ENCODE data around the gene WWC1.
A peak's percentile ranks its signal among the peaks of the same experiment; 100 is the strongest.
"Not testable (repeated sequence)": the region's sequence is repeated elsewhere in the genome, so short reads cannot be mapped to it uniquely, and the experiment has no call there.

The WWC1 gene

DNA sequence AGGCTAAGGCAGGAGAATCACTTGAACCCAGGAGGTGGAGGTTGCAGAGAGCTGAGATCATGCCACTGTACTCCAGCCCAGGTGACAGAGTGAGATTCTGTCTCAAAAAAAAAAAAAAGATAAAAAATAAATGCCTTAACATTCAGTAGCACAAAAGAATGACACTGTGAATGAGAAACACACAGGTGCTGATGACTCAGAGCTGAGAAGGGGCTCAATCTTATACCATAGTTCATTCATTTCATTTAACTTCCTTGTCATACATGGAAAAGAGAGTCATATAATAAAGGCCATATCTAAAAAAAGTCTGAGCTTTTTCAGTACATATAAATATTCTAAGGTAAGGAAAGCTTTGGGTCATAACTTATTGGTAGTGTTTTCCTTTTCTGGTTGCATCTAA, 40.6 kb downstream of the WWC1 start:
- no peak for DNase-seq (ENCODE audit: low read depth in 2 of 2)

DNA sequence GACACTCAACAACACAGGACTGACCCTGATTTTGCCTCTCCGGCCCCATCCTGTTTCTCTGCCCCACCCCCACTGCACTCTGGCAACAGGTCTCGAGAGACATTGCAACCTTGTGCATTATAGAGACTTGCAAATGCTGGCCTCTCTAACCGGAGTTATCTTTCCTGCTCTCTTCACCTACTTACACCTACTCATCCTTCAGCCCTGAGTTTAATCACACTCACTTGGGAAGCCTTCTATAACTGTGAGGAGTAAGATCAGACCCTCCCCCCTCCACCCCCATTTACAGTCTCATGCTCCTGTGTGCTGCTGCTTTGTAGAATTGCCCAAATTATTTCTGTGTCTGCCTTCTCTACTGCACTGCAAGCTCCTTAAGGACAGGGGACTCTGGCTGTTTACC, 42.8 kb downstream of the WWC1 start:
- DNase-seq (ENCODE audit: low read depth in 2 of 2): no peak

DNA sequence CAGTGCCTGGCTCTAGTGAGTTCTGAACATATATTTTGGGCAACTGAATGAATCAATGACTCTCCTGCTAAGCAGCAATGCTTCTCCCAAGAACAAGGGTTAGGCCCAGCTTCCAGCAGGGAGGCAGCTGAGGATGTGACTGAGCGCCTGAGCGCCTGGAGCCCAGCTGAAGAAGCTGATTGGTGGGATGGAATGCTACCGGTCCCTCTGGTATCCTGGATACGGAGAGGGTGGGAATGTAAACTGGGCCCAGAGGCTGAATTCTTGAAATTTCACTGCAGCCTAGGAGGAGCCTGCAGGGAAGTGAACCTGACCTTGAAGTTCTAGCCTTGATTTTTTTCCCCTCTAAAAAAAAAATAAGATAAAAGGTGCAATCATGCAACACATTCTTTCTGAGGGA, 43.2 kb downstream of the WWC1 start:
- peak; percentile 57 to 68 for DNase-seq (ENCODE audit: low read depth in 2 of 2)

DNA sequence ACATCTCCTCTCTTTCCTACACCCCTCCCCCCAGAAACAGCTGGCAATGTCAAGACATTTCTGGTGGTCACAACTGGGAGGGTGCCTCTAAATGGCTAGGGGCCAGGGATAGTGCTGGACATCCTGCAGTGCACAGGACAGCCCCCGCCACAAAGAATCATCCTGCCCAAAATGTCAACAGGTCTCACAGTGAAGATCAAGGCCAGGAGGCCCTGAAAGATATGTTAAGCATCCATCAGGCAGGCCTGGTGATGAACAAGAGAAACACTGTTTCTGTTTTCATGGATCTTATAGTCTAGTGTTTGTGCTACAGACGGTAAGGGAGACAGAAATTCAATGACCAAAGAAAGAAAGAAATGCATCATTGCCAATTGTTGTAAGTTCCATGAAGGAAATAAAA, 45.9 kb downstream of the WWC1 start:
- DNase-seq (ENCODE audit: low read depth in 2 of 2): no peak

DNA sequence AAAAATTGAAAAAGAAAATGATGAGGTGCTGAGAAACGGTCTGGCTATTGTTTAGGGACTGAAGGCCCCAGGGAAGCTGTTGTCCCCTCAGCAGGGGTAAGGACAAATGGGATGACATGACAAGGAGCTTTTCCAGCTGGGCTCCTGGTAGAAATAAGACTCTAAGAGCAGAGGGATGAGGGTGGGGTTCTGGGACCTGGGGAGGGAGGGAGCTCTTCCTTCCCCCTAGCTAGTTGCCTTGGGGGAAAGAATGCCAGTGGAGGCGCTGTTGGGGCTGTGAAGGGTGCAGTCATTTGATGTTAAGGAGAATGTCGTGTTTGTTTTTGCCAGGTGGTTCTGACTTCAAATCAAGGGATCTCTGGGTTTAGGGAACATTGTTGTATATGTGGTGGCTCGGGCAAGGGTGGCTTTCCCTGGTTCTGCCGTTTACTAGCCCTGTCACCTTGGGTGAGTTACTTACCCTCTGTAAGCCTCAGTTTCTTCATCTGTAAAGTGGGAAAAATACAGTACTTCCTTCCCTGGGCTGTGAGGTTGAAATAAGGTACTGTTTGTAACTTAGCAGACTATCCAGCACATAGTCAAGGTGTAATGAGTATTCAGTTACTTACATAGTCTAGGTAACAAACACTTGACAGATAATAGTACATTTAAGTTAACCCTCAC, 47.8 kb downstream of the WWC1 start:
- DNase-seq (ENCODE audit: low read depth in 2 of 2): no peak

DNA sequence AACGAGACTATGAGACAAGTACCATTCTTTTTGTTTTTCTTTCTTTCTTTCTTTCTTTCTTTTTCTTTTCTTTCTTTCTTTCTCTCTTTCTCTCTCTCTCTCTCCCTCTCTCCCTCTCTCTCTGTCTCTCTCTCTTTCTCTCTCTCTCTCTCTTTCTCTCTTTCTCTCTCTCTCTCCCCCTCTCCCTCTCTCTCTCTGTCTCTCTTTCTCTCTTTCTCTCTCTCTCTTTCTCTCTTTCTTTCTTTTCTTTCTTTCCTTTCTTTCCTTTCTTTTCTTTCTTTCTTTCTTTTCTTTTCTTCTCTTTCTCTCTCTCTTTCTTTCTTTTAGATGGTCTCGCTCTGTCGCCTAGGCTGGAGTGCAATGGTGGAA, 48.3 kb downstream of the WWC1 start:
- not testable (repeated sequence) for DNase-seq (ENCODE audit: low read depth in 2 of 2)

DNA sequence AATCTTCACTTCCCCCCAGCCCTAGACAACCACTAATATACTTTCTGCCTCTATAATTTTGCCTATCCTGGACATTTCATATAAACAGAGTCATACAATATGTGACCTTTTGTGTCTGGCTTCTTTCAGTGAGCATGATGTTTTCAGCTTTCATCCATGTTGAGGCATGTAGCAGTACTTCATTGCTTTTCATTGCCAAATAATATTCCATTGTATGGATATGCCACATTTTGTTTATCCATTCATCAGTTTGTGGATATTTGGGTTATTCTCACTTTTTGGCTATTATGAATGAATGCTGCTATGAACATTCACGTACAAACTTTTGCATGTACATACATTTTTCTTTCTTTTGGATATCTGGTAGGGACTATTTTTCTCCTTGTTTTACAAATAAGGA, 49.0 kb downstream of the WWC1 start:
- DNase-seq (ENCODE audit: low read depth in 2 of 2): no peak

DNA sequence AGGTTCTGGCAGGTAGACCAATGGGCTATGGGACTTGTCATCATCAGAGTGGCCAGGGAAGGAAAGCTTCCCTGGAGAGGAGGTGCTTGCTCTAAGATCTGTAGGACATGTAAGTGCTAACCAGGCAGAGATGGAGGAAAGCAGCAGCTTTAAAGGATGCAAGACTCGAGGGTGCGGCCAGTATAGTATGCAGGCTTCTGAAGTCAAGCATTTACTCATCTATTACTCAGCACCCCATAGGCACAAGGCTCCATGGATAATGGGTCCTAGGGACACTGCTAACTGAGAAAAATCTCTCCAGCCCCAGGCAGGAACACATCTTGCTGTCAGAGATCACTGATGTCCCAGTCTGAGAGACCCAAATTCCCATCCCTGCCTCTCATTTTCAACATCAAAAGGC, 49.7 kb downstream of the WWC1 start:
- no peak for DNase-seq (ENCODE audit: low read depth in 2 of 2)

DNA sequence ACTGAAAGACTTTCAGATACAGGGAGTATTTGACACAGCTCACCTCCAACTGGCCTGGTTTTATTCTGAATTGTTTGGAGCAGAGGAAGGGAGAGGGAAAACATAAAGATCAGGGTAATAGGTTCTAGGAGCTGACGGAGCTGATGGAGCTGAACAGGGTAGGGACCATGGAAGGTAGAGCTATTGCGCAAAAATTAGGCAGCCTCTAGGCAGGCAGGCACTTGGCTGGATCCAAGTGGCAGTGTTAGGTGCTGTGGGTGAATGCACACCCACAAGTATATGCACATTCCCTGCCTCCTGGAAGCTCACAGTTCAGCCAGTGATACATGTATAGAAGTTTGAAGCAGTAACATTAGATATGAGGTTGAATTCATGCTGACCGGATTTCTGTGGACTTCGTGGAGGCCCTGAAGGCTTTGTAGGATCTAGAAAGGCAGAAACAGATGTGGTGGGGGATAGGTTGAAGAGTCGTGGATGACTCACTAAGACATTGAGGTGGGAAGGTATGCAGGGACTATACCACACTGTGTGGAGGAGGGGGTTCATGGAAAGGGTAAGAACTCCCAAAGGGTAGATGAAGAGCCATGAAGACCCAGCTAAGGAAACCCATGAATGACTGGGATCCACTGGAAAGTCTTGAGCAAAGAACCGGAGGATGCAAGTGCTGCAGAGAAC, 50.8 kb downstream of the WWC1 start:
- DNase-seq (ENCODE audit: low read depth in 2 of 2): peak in 1 of 2 experiments; percentile 55

DNA sequence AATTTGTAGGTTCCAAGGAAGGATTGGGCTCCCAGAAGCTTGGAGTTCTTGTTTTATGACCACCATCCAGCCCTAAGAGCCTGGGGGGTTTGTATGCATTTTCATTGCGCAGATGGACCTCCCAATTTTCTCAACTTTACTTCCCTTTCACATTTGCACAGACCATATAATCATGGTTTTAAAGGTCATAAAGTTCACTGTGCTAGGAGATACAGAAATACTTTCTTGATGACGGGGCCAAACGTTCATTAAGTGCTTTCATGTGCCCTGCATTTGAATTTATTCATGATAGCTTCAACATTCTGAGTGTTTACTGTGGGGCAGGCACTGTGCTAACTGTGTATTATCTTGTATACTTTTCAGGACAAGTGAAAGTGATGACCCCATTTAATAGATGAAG, 51.5 kb downstream of the WWC1 start:
- no peak for DNase-seq (ENCODE audit: low read depth in 2 of 2)

DNA sequence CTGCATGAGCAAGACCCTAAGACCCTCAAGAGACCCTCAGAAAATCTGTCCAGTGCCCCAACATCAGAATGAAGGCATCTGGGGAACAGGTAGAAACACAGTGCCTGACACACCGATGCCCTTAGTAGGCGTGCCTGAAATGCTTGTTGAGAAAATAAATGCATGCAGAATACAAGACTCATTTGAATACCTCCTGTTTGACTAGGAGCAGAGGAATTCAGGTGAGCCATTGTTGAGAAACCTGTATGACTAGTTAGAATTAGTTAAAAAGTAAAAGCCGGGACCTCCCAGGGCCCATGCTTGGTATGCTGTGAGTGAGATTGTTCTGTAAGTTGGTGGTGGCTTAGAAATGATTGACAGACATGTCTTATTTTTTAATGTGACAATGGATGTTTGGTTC, 55.0 kb downstream of the WWC1 start:
- no peak for DNase-seq (ENCODE audit: low read depth in 2 of 2)

DNA sequence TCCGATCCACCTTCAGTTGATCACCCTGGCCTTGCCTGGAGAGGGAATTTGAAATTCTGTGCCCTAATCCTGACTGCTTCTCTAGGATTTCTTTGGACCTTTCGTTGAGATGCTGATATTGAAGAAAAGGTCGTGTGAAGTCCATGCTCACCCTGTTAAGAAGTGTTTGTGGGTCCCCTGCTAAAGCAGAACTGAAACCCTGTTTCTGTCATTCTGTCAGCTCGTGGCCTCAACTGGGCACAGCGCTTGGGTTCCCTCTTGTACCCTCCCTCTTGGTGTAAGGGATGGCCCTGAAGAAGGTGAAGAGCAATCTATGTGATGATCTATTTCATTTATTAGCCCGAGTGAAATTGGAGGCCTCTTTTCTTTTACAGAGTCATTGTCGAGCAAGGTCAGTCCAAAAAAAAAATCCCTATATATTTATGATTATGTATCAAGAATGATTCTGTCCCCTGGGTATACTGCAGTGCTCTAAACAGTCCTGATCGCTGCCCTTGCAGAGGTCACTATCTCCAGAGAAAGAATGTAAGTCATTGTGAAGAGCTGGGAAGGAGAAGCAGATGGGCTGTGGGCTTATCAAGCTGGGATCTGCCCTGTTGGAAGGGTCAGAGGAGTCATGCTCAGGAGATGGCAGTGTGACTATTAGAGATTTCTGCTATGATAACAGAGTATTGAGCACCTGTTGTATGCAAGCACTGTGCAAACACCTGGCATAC, 56.1 kb downstream of the WWC1 start:
- DNase-seq (ENCODE audit: low read depth in 2 of 2): no peak

DNA sequence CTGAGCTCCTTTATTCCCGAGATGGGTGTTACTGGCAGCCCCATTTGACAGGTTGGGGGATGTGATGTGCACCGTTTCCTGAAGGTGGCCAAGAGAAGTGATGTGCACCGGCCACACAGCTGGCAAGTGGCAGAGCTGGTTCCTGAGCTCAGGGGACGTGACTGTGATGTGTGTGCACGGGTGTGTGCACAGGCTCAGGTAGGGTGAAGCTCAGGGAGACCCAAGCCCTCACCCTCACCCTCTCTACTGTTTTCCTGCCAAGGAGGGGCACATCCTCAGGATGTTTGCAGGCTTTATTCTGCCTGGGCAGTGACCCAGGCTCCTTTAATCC, 56.6 kb downstream of the WWC1 start:
- DNase-seq (ENCODE audit: low read depth in 2 of 2): no peak

DNA sequence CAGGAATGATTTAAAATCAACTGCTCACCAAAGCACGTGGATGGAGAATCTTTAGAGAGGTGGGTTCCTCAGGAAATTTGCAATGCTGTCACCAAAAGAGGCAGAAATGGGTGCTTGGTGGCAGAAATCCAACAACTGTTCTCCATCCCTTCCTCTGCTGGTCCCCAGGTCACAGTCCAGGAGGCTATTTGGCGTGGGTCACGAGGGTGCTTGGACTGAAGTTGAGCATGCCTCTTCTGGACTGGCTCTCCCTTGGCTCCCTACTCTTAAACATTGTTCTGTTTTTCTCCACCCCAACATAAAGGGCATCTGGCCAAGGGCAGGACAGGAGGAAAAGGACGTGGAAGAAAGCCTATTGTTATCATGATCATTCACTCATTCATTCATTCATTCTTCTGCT, 58.9 kb downstream of the WWC1 start:
- DNase-seq (ENCODE audit: low read depth in 2 of 2): no peak

DNA sequence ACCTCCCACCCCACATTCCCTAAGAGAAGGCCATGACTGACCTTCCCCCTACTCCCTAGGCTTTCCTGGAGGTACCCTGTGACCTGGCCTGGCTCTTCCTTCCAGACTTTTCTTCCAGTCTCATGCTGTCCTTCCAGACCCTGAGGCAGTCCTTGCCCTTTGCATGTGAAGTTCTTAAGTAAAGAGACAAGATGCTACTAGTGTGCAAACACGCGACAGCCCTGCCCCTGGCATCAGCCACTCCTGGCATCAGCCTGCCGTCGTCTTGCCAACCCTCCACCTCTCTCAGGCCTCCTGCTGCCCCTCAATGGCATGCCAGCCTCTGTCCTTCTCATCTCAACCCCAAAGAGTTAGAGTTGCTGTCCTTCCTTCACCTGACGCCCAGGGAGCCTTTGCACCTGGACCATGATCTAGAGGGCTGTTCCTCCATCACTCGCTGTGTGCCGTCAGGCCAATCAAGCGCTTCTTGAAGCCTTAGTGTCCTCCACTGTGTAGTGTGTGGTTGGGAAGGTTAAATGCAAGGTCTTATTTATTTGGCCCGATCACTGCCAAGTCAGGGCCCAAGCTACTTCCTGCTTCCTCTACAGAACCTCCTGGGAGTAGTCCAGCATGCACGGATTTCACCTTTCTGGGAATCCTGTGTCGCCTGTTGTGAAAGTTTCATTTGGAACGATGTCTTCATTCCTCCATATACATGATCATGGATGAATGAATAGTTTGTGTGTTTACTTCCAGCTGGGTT, 61.9 kb downstream of the WWC1 start:
- no peak for DNase-seq (ENCODE audit: low read depth in 2 of 2)

DNA sequence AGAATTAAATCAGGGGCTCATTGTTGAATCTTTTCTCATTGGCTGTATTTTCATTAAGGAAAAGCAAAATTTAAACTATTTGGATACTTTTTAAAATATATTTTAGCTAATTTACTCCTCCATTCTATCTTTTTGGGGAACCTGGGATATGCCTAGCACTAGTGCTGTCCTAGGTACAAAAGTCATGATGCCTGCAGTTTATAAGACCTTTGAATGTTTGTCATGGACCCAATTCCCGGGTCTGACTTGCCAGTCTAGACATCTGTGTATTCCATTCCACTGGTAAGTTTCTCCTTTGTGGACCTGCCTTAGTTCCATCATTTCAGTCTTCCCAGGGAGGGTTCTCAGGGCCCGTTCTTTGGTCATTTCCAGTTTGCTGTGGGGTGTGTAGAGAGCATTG, 63.0 kb downstream of the WWC1 start:
- no peak for DNase-seq (ENCODE audit: low read depth in 2 of 2)

DNA sequence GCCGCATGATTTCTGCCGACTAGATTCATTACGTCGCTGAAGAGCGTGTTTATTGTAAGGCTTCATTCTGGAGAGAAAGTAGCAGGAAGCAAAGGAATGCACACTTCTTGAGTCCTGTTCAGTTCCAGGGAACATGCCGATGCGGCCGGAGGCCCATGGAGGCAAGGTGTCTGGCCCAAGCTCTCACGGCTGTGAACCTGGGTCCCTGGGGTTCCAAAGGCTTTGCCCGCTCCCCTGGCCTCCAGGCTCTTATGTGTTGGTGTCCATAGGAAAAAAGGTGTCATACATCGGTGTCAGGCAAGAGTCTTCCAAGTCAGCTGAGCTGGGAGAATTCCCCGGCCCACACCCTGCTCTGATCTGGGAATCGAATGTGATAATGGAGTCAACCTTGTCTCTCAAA, 64.7 kb downstream of the WWC1 start:
- no peak for DNase-seq (ENCODE audit: low read depth in 2 of 2)

DNA sequence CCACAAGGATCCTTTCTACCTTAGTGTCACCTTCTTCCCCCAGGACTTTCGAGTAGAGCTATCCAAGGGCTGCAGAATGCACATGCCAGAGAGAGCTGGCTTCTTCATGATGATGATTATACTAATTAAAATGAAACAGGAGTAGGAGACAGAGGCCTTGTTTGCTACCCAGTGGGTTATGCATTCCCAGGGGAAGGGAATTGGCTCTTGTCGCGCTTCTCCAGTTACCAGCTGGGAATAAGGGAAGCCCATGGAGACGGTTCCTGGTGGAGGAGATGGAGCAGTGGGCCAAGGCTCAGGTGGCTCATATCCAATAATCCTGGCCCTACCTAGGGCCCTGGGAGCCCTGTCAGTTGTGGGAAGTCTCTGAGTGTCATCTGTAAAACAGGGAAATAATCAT, 65.1 kb downstream of the WWC1 start:
- DNase-seq (ENCODE audit: low read depth in 2 of 2): no peak

DNA sequence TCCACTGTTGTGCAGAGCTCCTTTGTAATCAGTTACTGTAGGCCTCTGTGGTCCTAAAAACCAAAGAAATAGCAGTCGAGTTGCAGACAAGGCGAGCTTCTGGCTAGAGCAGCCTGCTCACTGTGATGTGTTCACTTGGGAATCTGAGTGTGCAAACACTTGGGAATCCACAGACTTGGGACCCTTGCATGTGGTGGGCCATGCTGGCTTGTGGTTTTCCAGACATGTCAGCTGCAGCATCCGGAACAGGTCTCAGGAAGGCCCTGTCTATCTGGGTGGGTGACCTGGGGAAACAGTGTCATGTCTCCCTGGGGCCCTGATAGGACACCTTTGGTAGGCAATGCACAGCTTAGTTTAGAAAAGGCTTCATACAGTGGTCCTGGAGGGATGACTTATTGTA, 66.4 kb downstream of the WWC1 start:
- no peak for DNase-seq (ENCODE audit: low read depth in 2 of 2)

DNA sequence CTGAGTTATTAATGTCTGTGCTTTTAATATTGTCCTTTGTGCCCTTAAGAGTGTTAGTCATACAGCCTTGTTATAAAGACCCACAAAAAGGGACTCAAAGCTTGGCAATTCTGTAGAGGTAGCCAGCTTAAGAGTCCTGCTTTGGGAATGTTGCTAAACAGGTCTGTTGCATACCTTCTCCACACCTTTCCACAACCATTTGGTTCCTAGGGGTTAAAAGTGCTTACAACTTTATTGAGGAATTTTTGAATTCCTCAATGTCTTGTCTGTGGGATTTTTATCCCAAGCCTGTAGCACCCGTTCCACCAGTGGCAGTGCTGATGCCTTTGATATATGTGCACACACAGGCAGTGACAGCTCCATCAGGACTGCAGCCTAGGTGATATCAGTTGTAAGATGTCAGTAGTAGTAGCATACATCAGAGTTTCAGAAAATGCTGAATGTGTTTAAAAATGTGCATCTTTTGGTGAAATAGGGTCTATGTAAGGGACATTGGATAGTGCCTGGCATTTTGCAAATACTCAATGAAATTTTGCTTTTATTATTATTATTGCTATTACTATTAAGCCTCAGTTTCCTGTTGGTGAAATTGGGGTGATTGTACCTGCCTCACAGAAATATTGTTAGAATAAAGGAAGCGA, 68.5 kb downstream of the WWC1 start:
- no peak for DNase-seq (ENCODE audit: low read depth in 2 of 2)

DNA sequence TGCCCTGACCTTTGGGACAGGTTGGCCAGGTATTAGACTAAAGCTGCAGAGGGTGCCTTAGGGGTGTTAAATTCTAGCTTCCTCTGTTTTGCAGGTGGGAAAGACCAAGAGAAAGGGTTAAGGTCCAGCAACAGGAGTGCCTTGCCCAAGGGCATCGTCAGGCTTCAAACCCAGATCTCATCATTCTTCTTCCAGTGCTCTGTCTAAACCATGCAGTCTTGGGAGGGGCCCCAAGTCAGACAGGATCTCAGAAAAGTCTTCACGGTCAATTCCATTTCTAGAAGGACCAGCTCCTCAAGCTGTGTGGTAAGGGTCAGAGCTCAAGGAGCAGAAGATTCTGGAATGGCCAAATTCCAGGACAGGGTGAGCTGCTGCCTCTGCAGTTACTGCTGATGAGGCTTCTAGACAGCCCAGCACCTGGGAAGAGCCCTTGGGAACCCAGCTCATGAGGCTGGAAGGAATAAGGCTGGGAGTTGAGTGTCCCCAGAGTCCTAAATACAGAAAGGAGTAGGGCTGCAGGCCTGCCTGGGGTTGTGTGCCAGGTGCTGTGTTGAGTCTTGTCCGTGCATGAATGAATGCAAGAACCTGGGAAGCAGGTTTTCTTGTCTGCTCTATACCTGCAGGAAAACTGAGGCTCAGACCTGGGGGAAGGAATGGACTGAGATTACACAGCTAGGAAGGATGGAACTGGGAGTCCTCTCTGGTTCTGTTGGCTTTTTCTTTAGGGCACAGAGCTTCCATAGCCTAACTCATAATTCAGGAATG, 69.3 kb downstream of the WWC1 start:
- DNase-seq (ENCODE audit: low read depth in 2 of 2): no peak

All from fibroblast of skin of left biceps (primary cell).